HepG2 (cell line): Measurements from ENCODE around the gene SELENOH. TPM values are rescaled to one million over a fixed set of nuclear protein-coding genes. Genes with fewer than 3 reads are reported as not detected.

Experiments
- AKAP8 ChIP-seq: sonication (generic); formaldehyde crosslinking; IDR thresholded peaks from 2 replicates; pipeline ENCODE4 v1.5.1; 2020; ENCODE audit warnings: mild to moderate bottlenecking, missing genetic modification reagents
- ARNTL ChIP-seq: sonication (generic); formaldehyde crosslinking; IDR thresholded peaks from 2 replicates; pipeline ENCODE4 v1.4.0; 2020; ENCODE audit warnings: mild to moderate bottlenecking, missing genetic modification reagents
- CBFB ChIP-seq: sonication (generic); formaldehyde crosslinking; IDR thresholded peaks from 2 replicates; pipeline ENCODE4 v1.4.0; 2020; ENCODE audit warnings: missing genetic modification reagents
- CEBPG ChIP-seq: IDR thresholded peaks from 2 replicates; pipeline ENCODE4 v1.6.1; 2016
- FOSL2 ChIP-seq: sonication (generic); formaldehyde crosslinking; IDR thresholded peaks from 2 replicates; pipeline ENCODE4 v1.4.0; 2020; ENCODE audit warnings: missing genetic modification reagents
- HES4 ChIP-seq: sonication (generic); formaldehyde crosslinking; IDR thresholded peaks from 2 replicates; pipeline ENCODE4 v1.9.0; 2021; ENCODE audit warnings: mild to moderate bottlenecking, missing genetic modification reagents, borderline replicate concordance
- SALL1 ChIP-seq: sonication (generic); formaldehyde crosslinking; IDR thresholded peaks from 2 replicates; pipeline ENCODE4 v1.8.0; 2022; ENCODE audit warnings: mild to moderate bottlenecking, missing genetic modification reagents
- SOX6 ChIP-seq, 2 experiments: fragments of 450-650 bp in 1 of 2; sonication (generic) in 1 of 2; formaldehyde crosslinking in 1 of 2; IDR thresholded peaks; 2 replicates each; pipeline versions ENCODE4 v1.4.0 to v1.6.1; 2017 to 2020; ENCODE audit warnings: antibody characterized with exemption in 1 of 2, mild to moderate bottlenecking in 1 of 2, missing genetic modification reagents in 1 of 2
- TBX2 ChIP-seq: sonication (generic); formaldehyde crosslinking; IDR thresholded peaks from 2 replicates; pipeline ENCODE4 v1.5.0; 2020; ENCODE audit warnings: missing genetic modification reagents, mild to moderate bottlenecking, borderline replicate concordance
- ZBTB7B ChIP-seq: sonication (generic); formaldehyde crosslinking; IDR thresholded peaks from 2 replicates; pipeline ENCODE4 v1.4.0; 2020; ENCODE audit warnings: missing genetic modification reagents
- ZNF136 ChIP-seq: sonication (generic); formaldehyde crosslinking; IDR thresholded peaks from 2 replicates; pipeline ENCODE4 v1.8.1; 2022; ENCODE audit warnings: low read depth, mild to moderate bottlenecking, moderate library complexity, missing genetic modification reagents
- ZNF33B ChIP-seq: sonication (generic); formaldehyde crosslinking; IDR thresholded peaks from 2 replicates; pipeline ENCODE4 v1.5.1; 2020; ENCODE audit warnings: mild to moderate bottlenecking, missing genetic modification reagents
- ZNF552 ChIP-seq: sonication (generic); formaldehyde crosslinking; IDR thresholded peaks from 2 replicates; pipeline ENCODE4 v1.9.0; 2022; ENCODE audit warnings: missing genetic modification reagents, mild to moderate bottlenecking, borderline replicate concordance
- ZNF558 ChIP-seq: sonication (generic); formaldehyde crosslinking; IDR thresholded peaks from 2 replicates; pipeline ENCODE4 v1.9.0; 2022; ENCODE audit warnings: mild to moderate bottlenecking, missing genetic modification reagents, borderline replicate concordance
- ZNF619 ChIP-seq: sonication (generic); formaldehyde crosslinking; IDR thresholded peaks from 2 replicates; pipeline ENCODE4 v1.4.0; 2020; ENCODE audit warnings: mild to moderate bottlenecking, missing genetic modification reagents
- ZNF709 ChIP-seq: sonication (generic); formaldehyde crosslinking; IDR thresholded peaks from 2 replicates; pipeline ENCODE4 v1.5.0; 2020; ENCODE audit warnings: mild to moderate bottlenecking, missing genetic modification reagents
- ZNF720 ChIP-seq: sonication (generic); formaldehyde crosslinking; IDR thresholded peaks from 2 replicates; pipeline ENCODE4 v1.4.0; 2020; ENCODE audit warnings: missing genetic modification reagents
- ZNF883 ChIP-seq: sonication (generic); formaldehyde crosslinking; IDR thresholded peaks from 2 replicates; pipeline ENCODE4 v1.5.1; 2020; ENCODE audit warnings: mild to moderate bottlenecking, missing genetic modification reagents; ENCODE audit errors: not compliant biosample characterization
- polyA plus RNA-seq, 8 experiments: library from polyadenylated mRNA; depleted of rRNA in 3 of 8; stranded (reverse) in 7 of 8; unstranded in 1 of 8; fragments of >200 nt; fragmentation: Illumina TruSeq in 4 of 8; extraction: Trizol in 4 of 8; gene quantifications; 2 replicates each; pipeline versions ENCODE4 v1.2.1 to v1.2.3, GENCODE V29; 2011 to 2016; ENCODE audit warnings: low read depth in 4 of 8, missing spikeins in 1 of 8, mixed read lengths in 1 of 8; ENCODE audit not compliant: insufficient read depth in 1 of 8
- total RNA-seq, 5 experiments: library from RNA; depleted of rRNA; stranded (reverse); fragments of >200 nt; fragmentation: Illumina TruSeq; extraction: Trizol; gene quantifications; 2 replicates each; pipeline ENCODE4 v1.2.3, GENCODE V29; 2016; ENCODE audit warnings: low read depth in 1 of 5
- TF ChIP-seq, protein P1 (sequence below): sonication (generic); formaldehyde crosslinking; IDR thresholded peaks from 2 replicates; pipeline ENCODE4 v1.4.0; 2020; ENCODE audit warnings: missing genetic modification reagents, borderline replicate concordance
- TF ChIP-seq, protein P2 (sequence below): sonication (generic); formaldehyde crosslinking; IDR thresholded peaks from 2 replicates; pipeline ENCODE4 v1.8.1; 2023; ENCODE audit warnings: mild to moderate bottlenecking, missing genetic modification reagents
- TF ChIP-seq, protein P3 (sequence below): sonication (generic); formaldehyde crosslinking; IDR thresholded peaks from 2 replicates; pipeline ENCODE4 v1.8.1; 2023; ENCODE audit warnings: mild to moderate bottlenecking, inconsistent platforms, moderate library complexity, missing genetic modification reagents, borderline replicate concordance
- TF ChIP-seq, protein P4 (sequence below): sonication (generic); formaldehyde crosslinking; IDR thresholded peaks from 2 replicates; pipeline ENCODE4 v1.5.1; 2020; ENCODE audit warnings: mild to moderate bottlenecking, moderate library complexity, missing genetic modification reagents

The SELENOH gene
- total and polyA plus RNA-seq, 2 of the 13 experiments (the other 11 are each of a cell fraction or from before 2014, with no cell fraction given) = 27.2 to 77.4 TPM

DNA sequence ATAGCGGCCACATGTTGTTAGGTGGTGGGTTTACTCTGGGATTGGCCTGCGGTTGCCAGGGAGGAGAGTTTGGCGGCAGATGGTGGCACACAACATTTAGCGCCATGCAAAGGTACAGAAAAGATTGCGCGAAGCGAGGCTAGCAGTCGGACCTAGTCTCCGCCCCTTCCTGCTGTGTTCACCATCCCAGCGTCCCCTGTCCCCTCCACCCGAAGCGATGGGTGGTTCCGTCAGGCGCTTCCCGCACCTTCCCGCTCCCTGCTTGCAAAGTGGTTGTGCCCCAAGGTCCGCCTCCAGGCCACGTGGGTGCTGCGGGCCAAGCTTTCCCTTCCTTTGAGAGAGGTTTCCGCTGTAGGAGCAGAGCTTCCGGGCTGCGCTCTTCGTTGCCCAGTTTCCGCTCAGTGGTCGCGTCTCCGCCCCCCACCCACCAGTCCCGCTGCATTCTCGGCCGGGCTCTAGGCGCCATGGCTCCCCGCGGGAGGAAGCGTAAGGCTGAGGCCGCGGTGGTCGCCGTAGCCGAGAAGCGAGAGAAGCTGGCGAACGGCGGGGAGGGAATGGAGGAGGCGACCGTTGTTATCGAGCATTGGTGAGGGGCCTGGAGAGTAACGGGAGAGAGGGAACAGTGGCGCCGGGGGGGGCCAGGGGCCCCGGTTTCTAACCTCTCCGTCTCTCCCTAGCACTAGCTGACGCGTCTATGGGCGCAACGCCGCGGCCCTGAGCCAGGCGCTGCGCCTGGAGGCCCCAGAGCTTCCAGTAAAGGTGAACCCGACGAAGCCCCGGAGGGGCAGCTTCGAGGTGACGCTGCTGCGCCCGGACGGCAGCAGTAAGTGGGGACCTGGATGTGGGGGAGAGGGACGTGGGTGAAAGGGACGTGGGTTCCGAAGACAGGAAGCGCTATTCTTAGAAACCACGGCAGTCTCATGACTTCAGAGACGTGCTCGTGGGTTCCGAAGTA, at the start of gene SELENOH (continued):
- TF ChIP-seq, protein P1, sequence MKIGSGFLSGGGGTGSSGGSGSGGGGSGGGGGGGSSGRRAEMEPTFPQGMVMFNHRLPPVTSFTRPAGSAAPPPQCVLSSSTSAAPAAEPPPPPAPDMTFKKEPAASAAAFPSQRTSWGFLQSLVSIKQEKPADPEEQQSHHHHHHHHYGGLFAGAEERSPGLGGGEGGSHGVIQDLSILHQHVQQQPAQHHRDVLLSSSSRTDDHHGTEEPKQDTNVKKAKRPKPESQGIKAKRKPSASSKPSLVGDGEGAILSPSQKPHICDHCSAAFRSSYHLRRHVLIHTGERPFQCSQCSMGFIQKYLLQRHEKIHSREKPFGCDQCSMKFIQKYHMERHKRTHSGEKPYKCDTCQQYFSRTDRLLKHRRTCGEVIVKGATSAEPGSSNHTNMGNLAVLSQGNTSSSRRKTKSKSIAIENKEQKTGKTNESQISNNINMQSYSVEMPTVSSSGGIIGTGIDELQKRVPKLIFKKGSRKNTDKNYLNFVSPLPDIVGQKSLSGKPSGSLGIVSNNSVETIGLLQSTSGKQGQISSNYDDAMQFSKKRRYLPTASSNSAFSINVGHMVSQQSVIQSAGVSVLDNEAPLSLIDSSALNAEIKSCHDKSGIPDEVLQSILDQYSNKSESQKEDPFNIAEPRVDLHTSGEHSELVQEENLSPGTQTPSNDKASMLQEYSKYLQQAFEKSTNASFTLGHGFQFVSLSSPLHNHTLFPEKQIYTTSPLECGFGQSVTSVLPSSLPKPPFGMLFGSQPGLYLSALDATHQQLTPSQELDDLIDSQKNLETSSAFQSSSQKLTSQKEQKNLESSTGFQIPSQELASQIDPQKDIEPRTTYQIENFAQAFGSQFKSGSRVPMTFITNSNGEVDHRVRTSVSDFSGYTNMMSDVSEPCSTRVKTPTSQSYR (CRISPR knock-in tag) = peak; percentile 64; the same call in 1 of the 2 replicates
- peak; percentile 36 for TF ChIP-seq ZNF883 (CRISPR knock-in tag)
- TF ChIP-seq, protein P2, sequence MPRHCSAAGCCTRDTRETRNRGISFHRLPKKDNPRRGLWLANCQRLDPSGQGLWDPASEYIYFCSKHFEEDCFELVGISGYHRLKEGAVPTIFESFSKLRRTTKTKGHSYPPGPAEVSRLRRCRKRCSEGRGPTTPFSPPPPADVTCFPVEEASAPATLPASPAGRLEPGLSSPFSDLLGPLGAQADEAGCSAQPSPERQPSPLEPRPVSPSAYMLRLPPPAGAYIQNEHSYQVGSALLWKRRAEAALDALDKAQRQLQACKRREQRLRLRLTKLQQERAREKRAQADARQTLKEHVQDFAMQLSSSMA = 0 out of 2 replicates have a peak, but pooled peaks have one; percentile 31
- TF ChIP-seq ZNF720 = no peak
- TF ChIP-seq ZNF136 (CRISPR knock-in tag) = 0 out of 2 replicates have a peak, but pooled peaks have one; percentile 39
- no peak for TF ChIP-seq ZNF33B
- TF ChIP-seq CBFB = peak; percentile 45; the same call in 1 of the 2 replicates
- TF ChIP-seq, protein P3, sequence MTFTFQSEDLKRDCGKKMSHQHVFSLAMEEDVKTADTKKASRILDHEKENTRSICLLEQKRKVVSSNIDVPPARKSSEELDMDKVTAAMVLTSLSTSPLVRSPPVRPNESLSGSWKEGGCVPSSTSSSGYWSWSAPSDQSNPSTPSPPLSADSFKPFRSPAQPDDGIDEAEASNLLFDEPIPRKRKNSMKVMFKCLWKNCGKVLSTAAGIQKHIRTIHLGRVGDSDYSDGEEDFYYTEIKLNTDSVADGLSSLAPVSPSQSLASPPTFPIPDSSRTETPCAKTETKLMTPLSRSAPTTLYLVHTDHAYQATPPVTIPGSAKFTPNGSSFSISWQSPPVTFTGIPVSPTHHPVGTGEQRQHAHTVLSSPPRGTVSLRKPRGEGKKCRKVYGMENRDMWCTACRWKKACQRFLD (CRISPR knock-in tag) = peak; percentile 60; the same call in 1 of the 2 replicates
- TF ChIP-seq AKAP8 (CRISPR knock-in tag) = peak; percentile 69
- peak; percentile 51; the same call in 1 of the 2 replicates for TF ChIP-seq ZNF709 (CRISPR knock-in tag)
- peak; percentile 24; the same call in 1 of the 2 replicates for TF ChIP-seq CEBPG (CRISPR knock-in tag)
- TF ChIP-seq SALL1 (CRISPR knock-in tag) = peak; percentile 87
- TF ChIP-seq HES4 (CRISPR knock-in tag) = no peak
- TF ChIP-seq ARNTL (CRISPR knock-in tag) = 0 out of 2 replicates have a peak, but pooled peaks have one; percentile 44
- TF ChIP-seq FOSL2 (CRISPR knock-in tag) = peak; percentile 45; the same call in 1 of the 2 replicates
- TF ChIP-seq ZNF552 (CRISPR knock-in tag) = no peak
- TF ChIP-seq SOX6 (IDR thresholded peaks at IDR 0.05) = no peak
- TF ChIP-seq SOX6 (CRISPR knock-in tag; IDR thresholded peaks at IDR 0.05) = peak; percentile 72
- peak; percentile 70; the same call in 1 of the 2 replicates for TF ChIP-seq ZNF619 (CRISPR knock-in tag)
- TF ChIP-seq, protein P4, sequence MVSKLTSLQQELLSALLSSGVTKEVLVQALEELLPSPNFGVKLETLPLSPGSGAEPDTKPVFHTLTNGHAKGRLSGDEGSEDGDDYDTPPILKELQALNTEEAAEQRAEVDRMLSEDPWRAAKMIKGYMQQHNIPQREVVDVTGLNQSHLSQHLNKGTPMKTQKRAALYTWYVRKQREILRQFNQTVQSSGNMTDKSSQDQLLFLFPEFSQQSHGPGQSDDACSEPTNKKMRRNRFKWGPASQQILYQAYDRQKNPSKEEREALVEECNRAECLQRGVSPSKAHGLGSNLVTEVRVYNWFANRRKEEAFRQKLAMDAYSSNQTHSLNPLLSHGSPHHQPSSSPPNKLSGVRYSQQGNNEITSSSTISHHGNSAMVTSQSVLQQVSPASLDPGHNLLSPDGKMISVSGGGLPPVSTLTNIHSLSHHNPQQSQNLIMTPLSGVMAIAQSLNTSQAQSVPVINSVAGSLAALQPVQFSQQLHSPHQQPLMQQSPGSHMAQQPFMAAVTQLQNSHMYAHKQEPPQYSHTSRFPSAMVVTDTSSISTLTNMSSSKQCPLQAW (CRISPR knock-in tag) = 0 out of 2 replicates have a peak, but pooled peaks have one; percentile 82
- TF ChIP-seq ZBTB7B = peak; percentile 87
- peak; percentile 76; the same call in 1 of the 2 replicates for TF ChIP-seq ZNF558 (CRISPR knock-in tag)
- peak; percentile 62 for TF ChIP-seq TBX2
